ENCODE results near the gene STYXL1.
"Not testable (repeated sequence)": the region's sequence is repeated elsewhere in the genome, so short reads cannot be mapped to it uniquely, and the experiment has no call there.

Gene STYXL1, protein sequence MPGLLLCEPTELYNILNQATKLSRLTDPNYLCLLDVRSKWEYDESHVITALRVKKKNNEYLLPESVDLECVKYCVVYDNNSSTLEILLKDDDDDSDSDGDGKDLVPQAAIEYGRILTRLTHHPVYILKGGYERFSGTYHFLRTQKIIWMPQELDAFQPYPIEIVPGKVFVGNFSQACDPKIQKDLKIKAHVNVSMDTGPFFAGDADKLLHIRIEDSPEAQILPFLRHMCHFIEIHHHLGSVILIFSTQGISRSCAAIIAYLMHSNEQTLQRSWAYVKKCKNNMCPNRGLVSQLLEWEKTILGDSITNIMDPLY

DNA sequence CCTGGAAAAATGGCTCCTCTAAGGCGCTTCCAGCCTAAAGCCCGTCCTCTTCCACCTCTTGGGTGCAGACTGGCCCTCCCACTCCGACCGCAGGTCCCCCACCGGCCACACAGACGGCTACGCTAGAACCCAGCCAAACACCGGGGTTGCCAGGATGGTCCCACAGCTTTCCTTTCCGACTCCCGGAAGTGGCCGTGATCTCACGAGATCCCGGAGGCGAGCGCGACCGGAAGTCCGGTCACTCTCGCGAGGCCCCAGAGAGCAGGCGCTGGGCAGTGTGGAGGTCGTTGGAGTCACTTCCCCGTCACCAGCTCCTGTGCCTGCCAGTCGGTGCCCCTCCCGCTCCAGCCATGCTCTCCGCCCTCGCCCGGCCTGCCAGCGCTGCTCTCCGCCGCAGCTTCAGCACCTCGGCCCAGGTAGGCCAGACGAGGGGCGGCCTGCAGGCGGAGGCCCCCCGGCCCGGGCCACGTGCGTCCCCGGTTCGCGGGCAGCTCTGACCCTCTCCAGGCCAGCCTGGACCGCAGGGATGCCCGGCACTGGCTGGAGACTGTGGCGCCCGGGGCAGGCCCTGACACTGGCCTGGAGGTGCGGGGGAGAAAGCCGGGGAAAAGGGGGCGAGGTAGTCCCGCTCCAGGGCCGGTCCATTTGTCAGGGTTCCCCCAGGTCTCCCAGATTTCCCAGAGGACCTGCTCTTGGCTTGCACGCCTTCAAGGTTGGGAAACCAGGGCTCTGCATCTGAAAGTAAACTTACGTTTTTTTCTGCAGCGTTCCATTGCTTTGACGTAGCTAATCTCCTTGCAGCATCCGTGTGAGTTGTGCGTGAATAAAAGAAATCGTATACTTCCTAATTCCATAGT is at the start of gene STYXL1, which contains the start of gene MDH2:
TSS of gene STYXL1 (minus strand) at position 190 of the 857 bp plus-strand sequence. CDS start 17,477 bp downstream, outside the sequence.
TSS of gene MDH2 (plus strand) at position 296 of the 857 bp plus-strand sequence. CDS start at position 351, 55 bp downstream.
- peak; percentile 72 for DNase-seq

DNA sequence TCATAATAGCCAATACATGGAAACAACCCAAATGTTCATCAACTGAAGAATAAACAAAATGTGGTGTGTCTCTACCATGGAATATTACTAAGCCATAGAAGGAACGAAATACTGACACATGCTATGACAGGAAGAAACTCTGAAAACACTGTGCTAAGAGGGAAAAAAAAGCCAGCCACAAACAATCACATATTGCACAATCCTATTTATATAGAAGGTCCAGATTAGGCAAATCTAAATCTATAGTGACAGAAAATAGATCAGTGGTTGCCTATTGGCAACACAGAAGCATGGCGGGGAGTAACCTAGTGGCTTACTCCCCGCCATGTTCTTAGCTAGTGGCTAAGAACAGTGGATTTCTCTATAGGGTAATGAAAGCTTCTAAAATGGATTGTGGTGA is 48.1 kb upstream of the STYXL1 start:
- no peak for DNase-seq

DNA sequence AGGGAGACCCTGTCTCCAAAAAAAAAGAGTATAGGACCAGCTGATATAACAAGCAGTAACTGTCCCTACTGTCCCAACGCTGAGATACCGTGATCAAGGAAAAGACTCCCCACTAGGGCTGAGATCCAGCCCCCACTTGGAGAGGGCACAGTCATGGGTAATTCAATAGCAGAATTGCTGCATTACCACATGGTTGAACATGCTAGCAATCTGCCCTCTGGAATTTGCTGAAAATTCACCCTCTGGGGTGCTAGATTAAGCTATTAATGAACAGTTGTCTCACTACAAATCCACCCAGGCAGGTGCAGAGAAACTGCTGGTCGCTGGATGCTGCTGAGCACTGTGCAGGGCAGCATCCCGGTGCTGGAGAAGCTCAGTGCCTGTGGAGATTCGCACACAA is 46.5 kb upstream of the STYXL1 start:
- not testable (repeated sequence) for DNase-seq

DNA sequence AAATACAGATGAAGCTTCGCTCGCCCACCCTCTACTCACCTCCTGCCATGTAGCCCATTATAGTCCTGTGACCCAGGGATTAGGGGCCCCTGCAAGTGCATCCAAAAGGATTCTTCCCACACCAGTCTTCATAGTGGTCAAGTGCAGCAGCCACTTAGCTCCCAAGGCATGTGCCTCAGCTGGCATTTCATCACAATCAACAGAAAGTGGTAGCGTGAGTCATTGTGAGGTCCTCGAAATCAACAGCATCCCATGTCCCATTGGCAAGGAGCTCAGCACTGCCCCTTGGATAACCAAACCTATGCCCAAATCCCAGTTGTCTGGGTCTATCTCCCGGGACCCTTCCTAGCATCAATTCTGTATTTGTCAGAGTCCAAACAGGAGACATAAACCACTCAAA is 45.7 kb upstream of the STYXL1 start:
- not testable (repeated sequence) for DNase-seq

DNA sequence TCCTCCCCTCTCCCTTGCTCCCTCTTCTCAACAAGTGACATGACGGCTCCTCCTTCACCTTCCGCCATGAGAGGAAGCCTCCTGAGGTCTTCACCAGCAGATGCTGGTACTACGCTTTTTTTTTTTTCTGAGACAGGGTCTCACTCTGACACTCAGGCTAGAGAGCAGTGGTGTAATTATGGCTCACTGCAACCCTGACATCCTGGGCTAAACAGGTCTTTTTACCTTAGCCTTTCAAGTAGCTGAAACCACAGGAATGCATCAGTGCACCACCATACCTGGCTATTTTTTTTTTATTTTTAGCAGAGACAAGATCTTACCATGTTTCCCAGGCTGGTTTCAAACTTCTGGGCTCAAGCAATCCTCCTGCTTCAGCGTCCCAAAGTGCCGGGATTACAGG is 43.7 kb upstream of the STYXL1 start:
- DNase-seq: no peak

DNA sequence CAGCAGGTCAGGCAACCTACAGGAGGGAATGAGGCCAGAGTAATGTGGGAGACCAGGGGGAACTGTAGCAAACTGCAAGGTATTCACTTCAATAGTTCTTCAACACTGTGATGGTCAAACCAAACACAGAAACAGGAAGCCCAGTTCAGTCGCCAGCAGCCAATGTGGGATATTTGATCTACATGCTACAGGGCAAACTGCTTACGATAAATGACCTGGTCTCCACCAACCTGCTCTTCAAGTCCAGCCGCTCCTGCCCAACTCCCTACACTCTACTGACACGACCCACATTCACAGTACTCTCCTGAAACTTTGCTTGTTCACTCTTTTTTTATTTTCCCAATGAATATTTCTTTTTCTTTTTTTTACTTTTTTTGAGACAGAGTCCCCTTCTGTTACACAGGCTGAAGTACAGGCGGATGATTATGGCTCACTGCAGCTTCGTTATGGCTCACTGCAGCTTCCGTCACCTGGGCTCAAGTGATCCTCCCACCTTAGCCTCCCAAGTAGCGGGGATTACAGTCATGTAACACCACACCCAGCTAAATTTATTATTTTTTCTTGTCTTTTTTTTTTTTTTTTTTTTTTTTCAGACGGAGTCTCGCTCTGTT is 42.2 kb upstream of the STYXL1 start:
- DNase-seq: no peak

DNA sequence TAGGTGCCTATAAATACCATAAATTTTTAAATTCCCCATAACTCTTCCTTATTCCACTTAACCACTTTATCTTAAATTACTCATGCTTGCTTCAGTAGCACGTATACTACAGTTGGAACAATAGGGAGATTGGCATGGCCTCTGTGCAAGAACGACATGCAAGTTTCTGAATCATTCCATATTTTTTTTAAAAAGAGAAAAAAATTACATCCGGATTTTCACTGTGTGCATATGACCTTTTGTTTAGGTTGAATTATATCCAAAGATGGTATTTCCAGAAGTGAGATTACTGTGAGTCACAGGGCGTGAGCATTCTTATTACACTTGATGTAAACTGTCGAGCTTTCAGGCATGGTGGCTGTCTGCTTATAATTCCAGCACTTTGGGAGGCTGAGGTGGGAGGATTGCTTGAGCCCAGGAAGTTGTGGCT is 39.6 kb upstream of the STYXL1 start:
- not testable (repeated sequence) for DNase-seq

DNA sequence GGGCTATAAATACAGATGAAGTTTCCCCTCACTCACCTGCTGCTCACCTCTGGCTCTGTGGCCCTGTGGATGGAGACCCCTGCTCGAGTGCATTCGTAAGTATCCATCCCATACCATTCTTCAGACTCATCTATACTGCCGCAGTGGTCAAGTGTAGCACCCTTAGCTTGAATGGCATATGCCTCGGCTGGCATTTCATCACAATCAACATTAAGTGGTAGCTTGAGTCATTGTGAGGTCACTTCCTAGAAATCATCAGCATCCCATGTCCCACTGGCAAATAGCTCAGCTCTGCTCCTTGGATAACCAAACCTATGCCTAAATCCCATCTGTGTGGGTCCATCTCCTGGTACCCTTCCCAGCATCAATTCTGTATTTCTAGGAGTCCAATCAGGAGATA is 38.3 kb upstream of the STYXL1 start:
- no peak for DNase-seq

DNA sequence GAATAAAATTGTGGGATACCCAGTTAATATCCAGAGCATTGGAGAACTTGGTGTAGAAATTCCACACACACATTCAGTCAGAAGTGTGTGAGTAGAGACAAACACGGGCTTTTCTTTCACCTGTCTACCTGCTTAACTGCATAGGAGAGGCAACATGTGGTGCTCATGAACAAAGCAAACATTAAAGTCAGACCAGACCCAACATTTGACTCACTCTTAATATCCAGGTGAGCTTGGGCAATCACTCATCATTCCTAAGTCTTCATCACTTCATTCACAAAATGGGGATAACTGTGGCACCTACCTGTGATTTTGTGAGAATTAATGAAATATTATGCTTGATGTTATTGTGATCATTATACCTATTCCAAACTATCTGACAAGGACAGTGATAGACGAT is 36.3 kb upstream of the STYXL1 start:
- DNase-seq: not testable (repeated sequence)

DNA sequence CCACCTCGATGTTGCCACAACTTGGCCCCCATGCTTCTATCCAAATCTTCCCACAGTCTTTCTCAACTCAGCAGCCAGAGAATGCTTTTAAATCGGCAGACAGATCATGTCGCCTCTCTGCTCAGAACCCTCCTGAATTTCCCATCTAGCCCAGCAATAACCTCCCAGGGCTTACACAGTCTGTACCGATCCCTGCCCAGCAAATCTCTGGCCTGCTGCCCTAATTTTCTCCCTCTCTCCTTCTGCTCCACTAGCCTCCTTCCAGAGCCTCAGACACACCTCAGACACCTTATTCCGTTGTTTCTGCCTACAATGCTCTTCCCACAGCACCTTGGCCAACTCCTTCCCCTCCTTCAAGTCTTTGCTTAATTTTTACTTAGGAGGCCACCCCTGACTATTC is 32.4 kb upstream of the STYXL1 start:
- no peak for DNase-seq

DNA sequence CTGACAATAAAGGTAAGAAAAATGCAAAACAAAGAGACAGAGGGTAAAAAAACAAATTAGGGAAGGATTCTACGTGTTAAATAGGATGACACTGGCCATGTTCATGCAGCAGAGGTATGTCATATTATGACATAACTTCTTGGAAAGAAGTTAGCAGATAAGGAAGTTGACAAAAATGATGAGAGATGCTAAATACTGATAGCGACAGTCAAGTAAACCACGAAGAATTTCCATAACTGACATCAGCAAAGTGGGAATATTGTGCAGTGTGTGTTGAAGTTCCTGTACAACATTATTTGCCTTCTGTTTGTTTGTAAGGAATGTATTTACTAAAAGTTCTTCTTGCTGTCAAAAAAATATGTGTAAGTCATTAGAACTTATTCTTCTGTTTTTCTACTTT is 29.6 kb upstream of the STYXL1 start:
- no peak for DNase-seq

DNA sequence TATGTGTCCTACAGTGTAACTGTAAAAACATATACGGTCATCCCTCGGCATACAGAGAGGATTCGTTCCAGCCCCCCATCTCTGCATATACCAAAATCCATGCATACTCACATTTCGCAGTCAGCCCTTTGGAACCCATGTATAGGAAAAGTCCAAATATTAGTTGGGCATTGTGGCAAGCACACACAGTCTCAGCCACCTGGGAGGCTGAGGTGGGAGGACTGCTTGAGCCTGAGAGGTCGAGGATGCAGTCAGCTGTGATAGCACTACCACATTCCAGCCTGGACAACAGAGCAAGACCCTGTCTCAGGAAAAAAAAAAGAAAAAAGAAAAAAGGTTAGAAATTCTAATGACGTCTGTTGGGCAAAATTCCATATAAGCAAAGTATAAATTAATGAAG is 29.2 kb upstream of the STYXL1 start:
- DNase-seq: no peak

DNA sequence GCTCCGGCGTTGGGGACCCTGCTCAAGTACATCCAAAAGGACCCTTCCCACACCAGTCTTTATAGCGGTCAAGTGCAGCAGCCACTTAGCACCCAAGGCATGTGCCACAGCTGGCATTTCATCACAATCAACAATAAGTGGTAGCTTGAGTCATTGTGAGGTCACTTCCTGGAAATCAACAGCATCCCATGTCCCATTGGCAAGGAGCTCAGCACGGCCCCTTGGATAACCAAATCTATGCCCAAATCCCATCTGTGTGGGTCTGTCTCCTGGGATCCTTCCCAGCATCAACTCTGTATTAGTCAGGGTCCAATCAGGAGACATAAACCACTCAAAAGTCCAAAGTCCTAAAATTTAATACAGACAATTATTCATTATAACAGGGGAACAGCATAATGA is 27.2 kb upstream of the STYXL1 start:
- no peak for DNase-seq

DNA sequence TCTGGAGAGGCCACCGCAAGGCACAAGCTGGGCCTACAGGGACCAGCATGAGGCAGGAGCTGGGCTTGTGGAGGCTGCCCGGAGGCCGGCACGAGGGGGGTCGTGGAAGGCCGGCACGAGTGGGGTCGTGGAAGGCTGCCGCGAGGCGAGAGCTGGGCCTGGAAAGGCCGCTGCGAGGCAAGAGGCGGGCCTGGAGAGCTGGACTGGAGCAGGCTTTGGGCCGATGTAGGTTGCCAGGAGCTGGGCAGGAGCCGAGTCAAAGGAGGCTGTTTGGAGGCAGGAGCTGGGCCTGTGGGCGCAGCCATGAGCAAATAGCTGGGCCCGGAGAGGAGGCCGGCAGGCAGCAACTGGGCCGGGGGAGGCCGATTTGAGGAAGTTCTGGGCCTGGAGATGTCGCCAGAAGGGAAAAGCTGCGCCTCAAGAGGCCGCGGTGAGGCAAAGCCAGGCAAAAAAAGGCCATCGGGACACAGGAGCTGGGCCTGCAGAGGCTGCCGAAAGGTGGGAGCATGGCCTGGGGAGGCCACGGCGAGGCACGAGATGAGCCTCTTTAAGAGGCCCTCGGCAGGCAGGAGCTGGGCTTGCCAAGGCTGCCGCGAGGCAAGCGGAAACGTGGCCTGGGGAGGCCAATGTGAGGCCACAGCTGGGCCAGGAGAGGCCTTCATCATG is 26.6 kb upstream of the STYXL1 start:
- no peak for DNase-seq

DNA sequence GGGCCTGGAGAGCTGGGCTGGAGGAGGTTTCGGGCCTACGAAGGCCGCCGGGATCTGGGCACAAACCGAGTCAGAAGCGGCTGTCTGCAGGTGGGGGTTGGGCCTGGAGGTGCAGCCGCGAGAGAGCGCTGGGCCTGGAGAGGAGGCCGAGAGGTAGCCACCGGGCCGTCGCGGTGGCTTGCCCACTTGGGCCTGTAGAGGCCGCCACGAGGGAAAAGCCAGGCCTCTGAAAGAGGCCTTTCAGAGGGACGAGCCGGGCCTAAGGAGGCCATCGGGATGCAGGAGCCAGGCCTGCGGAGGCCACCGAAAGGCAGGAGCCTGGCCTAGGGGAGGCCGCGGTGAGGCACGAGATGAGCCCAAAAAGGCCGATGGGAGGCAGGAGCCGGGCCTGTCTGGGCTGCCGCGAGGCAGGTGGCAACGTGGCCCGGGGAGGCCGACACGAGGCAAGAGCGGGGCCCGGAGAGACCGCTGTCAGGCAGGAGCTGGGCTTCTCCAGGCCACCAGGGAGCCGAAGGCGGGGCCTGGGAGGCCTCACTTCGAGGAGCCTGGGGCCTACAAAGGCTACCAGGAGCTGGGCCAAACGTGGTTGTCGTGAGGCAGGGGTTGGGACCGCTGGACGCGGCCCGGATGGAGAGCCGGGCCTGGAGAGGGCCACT is 25.7 kb upstream of the STYXL1 start:
- no peak for DNase-seq

DNA sequence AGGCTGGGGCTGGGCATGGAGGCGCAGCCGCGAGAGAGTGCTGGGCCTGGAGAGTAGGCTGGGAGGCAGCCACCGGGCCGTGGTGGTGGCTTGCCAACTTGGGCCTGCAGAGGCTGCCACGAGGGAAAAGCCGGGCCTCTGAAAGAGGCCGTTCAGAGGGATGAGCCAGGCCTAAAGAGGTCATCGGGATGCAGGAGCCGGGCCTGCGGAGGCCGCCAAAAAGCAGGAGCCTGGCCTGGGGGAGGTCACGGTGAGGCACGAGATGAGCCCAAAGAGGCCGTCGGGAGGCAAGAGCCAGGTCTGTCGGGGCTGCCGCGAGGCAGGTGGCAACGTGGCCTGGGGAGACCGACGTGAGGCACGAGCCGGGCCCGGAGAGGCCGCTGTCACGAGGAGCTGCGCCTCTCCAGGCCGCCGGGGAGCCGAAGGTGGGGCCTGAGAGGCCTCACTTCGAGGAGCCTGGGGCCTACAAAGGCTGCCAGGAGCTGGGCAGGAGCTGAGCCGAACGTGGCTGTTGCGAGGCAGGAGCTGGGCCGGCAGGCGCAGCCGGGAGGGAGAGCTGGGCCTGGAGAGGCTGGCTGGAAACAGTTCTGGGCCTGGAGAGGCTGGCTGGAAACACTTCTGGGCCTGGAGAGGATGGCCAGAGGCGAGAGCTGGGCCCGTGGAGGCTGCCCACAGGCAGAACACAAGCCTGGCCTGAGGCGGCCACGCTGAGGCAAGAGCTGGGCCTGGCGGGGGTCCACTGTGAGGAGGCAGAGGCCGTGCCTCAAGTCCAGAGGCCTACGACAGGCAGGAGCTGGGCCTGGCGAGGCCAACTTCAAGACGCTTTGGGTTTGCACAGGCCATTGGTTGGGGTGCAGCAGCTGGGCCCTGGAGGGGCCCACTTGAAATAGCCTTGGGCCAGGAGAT is 24.7 kb upstream of the STYXL1 start:
- no peak for DNase-seq

DNA sequence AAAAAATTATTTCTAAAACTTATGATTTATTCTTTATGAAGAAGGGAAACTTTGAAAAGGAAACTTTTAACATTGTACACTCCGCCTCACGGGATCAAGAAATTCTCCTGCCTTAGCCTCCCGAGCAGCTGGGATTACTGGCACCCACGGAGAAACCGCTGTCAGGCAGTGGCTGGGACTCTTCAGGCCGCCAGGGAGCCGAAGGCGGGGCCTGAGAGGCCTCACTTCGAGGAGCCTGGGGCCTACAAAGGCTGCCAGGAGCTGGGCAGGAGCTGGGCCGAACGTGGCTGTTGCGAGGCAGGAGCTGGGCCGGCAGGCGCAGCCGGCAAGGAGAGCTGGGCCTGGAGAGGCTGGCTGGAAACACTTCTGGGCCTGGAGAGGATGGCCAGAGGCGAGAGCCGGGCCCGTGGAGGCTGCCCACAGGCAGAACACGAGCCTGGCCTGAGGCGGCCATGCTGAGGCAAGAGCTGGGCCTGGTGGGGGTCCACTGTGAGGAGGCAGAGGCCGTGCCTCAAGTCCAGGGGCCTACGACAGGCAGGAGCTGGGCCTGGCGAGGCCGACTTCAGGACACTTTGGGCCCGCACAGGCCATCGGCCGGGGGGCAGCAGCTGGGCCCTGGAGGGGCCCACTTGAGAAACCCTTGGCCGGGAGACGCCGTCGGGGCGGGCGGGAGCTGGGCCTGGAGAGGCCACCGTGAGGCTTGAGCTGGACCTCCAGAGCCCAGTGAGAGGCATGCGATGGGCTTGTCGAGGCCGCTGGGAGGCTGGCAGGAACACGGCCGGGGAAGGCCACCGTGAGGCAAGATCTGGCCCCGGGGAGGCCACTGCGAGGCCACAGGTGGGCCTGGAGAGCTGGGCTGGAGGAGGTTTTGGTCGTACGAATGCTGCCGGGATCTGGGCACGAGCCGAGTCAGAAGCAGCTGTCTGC is 23.8 kb upstream of the STYXL1 start:
- no peak for DNase-seq

DNA sequence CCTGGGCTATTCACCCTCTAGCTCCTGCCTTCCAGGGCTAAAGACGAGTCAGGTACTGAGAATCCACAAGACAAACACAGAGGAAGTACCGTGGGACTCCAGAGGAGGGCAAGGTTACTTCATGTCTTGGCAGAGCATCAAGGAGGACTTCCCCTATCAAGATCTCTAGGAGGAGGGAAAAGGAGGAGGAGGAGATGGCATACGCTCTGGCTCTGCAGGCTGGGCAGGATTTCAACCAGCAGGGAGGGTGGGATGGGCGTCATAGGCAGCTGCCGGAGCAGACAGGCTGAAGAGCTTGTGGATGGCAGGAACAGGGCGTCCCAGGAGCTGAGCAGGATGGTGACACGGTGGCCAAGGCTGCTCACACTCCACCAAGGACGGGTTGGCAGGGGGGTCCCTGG is 21.4 kb upstream of the STYXL1 start:
- no peak for DNase-seq

DNA sequence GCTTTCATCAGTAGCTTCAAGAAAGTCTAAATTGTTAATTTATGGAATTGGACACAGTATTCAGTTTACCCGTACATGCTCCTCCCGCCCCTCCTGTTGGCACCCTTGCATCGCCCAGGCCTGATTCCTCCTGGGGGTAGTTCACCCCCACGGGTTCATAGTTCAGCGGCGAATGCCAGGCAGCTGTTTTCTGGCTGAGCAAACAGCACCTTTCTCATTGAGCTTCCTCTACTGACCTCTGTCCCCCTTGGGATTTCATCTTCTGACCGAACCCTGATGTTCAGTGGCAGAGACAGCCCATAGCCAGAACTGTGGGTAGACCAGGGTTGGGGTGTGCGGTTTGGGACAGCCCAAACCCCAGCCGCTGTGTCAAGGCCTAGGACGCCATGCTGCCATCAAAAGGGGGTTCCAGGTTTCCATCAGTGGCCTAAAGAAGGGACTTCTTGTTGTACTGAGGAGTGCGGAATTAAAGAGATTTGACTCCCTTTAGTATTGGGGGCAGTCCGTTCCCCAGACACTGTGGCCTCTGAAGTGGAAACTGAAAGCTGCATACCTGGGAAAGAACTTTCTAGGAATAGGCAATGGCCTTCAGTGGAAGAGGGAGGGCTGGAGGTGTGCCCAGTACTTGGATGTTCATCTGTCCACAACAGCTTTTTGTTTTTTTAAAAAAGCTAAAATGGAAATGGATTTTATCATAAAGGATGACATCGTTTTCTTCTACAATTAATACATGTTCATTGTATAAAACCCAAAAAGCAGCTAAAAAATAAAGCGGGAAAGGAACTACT is 19.1 kb upstream of the STYXL1 start:
- no peak for DNase-seq

All from NCI-H524 treated with DMSO at 0.1 percent for 48 hours (cell line).